D721Med (cell line): ENCODE data around the gene GOSR1.
"Not testable (repeated sequence)": the region's sequence is repeated elsewhere in the genome, so short reads cannot be mapped to it uniquely, and the experiment has no call there.

ENCODE experiments used
- DNase-seq: peaks from one replicate; pipeline ENCODE4 v3.0.0; 2011; ENCODE audit warnings: low spot score; ENCODE audit not compliant: insufficient read length
- FAIRE-seq: peaks from 2 replicates; lab custom pipeline; 2011; peaks lifted over from hg19 to GRCh38; lab: Jason Lieb, UNC
- TF ChIP-seq, protein P1 (sequence below): IDR thresholded peaks from 2 replicates; pipeline ENCODE4 v1.5.1; 2012; ENCODE audit warnings: mild to moderate bottlenecking, control low read depth; ENCODE audit not compliant: insufficient read depth; ENCODE audit errors: missing control alignments

Gene GOSR1

GRCh38 chr17:30530346-30531025, 53.3 kb downstream of the GOSR1 start:
- TF ChIP-seq, protein P1, sequence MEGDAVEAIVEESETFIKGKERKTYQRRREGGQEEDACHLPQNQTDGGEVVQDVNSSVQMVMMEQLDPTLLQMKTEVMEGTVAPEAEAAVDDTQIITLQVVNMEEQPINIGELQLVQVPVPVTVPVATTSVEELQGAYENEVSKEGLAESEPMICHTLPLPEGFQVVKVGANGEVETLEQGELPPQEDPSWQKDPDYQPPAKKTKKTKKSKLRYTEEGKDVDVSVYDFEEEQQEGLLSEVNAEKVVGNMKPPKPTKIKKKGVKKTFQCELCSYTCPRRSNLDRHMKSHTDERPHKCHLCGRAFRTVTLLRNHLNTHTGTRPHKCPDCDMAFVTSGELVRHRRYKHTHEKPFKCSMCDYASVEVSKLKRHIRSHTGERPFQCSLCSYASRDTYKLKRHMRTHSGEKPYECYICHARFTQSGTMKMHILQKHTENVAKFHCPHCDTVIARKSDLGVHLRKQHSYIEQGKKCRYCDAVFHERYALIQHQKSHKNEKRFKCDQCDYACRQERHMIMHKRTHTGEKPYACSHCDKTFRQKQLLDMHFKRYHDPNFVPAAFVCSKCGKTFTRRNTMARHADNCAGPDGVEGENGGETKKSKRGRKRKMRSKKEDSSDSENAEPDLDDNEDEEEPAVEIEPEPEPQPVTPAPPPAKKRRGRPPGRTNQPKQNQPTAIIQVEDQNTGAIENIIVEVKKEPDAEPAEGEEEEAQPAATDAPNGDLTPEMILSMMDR: no peak
- no peak for DNase-seq
- FAIRE-seq: no peak

DNA sequence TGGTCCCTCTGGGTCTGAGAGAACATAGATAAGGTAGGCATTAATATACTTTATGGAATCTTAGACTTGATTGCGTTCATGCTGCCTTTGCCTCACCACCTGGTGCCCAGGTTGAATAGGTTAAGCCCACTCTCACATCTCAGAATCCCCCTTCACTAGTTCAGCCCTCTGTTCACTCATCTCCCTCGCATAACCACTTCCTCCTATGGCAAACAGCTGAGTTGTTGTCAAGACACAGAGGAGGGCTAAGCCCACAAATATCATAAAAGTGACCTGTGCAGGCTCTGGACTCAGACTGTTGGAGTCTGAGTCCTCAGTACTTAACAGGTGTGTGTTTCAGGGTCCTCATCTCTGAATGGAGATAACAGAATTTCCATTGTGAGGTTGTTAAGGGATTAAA, 55.7 kb downstream of the GOSR1 start:
- TF ChIP-seq, protein P1: no peak
- FAIRE-seq (no peak), DNase-seq (no peak)

- no peak for FAIRE-seq
- no peak for DNase-seq
- TF ChIP-seq, protein P1: no peak
Measured at GRCh38 chr17:30534298-30534697, 57.1 kb downstream of the GOSR1 start.

DNA sequence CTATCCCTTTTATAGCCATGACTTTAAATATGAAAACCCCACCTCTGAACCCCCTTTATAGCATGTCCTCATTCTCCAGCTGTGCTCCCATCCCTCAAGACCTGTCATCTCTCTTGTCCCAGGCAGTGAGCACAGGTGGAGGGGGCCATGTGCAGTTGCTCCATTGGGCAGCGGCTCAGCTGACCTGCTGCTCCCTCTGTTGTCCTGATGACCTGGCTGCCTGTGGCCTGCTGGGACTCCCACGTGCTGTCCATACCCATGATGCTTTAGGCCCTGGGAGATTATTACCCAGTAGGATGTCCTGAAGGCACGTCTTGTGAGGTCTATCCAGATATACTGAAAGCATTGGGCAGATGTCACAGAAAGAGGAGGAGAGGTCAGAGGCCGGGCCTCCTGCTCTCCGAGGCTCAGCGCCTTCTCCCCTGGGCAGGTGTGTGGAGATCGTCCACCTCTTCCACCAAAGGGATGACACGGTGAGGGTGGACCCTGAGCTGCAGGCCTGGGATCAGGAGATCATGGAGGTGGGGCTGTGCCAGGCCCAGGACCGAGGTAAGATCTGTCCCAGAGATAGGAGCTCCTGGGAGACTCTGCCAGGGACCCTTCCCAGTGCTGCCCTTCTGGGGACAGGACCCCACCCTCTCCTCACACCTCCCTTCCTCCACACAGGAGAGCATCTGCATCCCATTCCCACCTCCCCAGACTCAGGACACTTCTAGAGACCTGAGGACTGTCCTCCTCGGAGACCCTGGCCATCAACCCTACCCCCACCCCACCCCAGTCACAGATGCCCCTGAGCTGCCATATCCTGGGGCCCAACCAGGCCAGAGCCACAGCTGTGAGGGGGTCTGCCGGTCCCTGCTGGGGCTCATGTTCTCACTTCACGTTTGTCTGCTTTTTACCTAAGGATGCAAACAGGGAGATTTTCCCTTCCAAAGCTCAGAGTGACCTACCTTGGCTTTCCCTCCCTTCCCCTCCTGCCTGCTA, 58.0 kb downstream of the GOSR1 start:
- FAIRE-seq (no peak), DNase-seq (no peak)
- TF ChIP-seq, protein P1: no peak

DNA sequence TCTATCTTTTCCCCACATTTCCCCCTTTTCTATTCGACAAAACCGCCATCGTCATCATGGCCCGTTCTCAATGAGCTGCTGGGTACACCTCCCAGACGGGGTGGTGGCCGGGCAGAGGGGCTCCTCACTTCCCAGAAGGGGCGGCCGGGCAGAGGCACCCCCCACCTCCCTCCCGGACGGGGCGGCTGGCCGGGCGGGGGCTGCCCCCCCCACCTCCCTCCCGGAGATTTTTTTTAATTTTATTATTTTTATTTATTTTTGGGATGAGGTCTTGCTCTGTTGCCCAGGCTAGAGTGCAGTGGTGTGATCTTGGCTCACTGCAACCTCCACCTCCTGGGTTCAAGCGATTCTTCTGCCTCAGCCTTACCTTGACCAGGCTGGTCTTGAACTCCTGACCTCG, 59.6 kb downstream of the GOSR1 start:
- DNase-seq, FAIRE-seq: not testable (repeated sequence)

DNA sequence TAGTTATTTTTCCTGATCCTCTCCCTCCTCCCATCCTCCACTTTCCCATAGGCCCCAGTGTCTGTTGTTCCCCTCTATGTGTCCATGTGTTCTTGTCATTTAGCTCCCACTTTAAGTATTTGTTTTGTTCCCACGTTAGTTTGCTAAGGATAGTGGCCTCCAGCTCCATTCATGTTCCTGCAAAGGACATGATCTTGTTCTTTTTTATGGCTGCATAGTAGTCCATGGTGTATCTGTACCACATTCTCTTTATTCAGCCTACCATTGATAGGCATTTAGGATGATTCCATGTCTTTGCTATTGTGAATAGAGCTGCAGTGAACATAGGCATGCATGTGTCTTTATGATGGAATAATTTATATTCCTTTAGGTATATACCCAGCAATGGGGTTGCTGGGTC, 60.5 kb downstream of the GOSR1 start:
- DNase-seq, FAIRE-seq: not testable (repeated sequence)

GRCh38 chr17:30541802-30542201, 64.6 kb downstream of the GOSR1 start:
- DNase-seq (no peak), FAIRE-seq (no peak)
- TF ChIP-seq, protein P1: no peak

DNA sequence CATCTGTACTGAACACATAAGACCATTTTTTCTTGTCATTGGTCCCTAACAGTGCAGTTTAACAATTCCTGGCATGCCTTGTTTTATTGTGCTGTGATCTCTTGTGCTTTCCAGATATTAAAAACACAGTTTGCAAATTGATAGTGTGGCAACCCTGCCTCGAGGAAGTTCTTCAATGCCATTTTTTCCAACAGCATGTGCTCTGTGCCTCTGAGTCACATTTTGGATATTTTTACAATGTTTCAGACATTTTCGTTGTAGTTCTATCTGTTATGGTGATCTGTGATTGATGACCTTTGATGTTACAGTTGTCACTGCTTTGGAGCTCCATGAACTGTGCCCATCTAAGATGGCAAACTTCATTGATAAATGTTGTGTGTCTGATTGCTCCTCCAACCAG, 66.2 kb downstream of the GOSR1 start:
- no peak for DNase-seq
- TF ChIP-seq, protein P1: no peak
- FAIRE-seq: no peak
